A549 (cell line): ENCODE measurements around the gene ARL10. TPM values are rescaled to one million over a fixed set of nuclear protein-coding genes. Genes with fewer than 3 reads are reported as not detected.
A peak's percentile ranks its signal among the peaks of the same experiment; 100 is the strongest.

Experiments
- ATAC-seq, 2 experiments: fragments of 200-7000 bp in 1 of 2; fragments of >200 bp in 1 of 2; cut with Nextera tagmentation in 1 of 2; cut with Tn5 transposase in 1 of 2; 3 replicates each; pipeline versions ENCODE4 v1.8.0 to v1.9.1; 2018 to 2020; ENCODE audit warnings: mild to moderate bottlenecking in 1 of 2, moderate library complexity in 1 of 2
- CTCF ChIA-PET: fragments of 300-600 bp; sonication (Branson Sonifier 250); formaldehyde crosslinking; extraction: SDS; loops from one replicate; lab custom pipeline; 2021; ENCODE audit warnings: antibody characterized with exemption, inconsistent platforms; lab: Yijun Ruan, JAX
- POLR2A ChIA-PET: fragments of 350-600 bp; formaldehyde crosslinking; extraction: SDS; loops from one replicate; lab custom pipeline; 2021; ENCODE audit warnings: antibody characterized with exemption, inconsistent platforms; lab: Yijun Ruan, JAX
- DNase-seq, 2 experiments: peaks; one replicate each; pipeline versions ENCODE4 v3.0.0 to v3.0.0-alpha.2; 2011 to 2016; ENCODE audit warnings: low read depth in 1 of 2, low spot score in 1 of 2
- FAIRE-seq: peaks from 2 replicates; lab custom pipeline; 2011; peaks lifted over from hg19 to GRCh38; lab: Jason Lieb, UNC
- H3K27ac ChIP-seq, 2 experiments: fragments of >200 bp; sonication (Bioruptor Twin); formaldehyde crosslinking; 3 replicates each; pipeline ENCODE4 v1.5.1; 2016 to 2017
- H3K4me1 ChIP-seq: fragments of >200 bp; sonication (Bioruptor Twin); formaldehyde crosslinking; 3 replicates; pipeline ENCODE4 v1.6.1; 2016
- H3K4me2 ChIP-seq: fragments of >200 bp; sonication (Bioruptor Twin); formaldehyde crosslinking; 3 replicates; pipeline ENCODE4 v1.6.1; 2016
- H3K4me3 ChIP-seq: fragments of >200 bp; sonication (Bioruptor Twin); formaldehyde crosslinking; 3 replicates; pipeline ENCODE4 v1.5.1; 2016
- H3K9me3 ChIP-seq: fragments of >200 bp; sonication (Bioruptor Twin); formaldehyde crosslinking; 3 replicates; pipeline ENCODE4 v1.6.1; 2016
- CBX8 ChIP-seq: fragments of 200-600 bp; sonication (generic); IDR thresholded peaks from 2 replicates; pipeline ENCODE4 v1.6.1; 2016
- CHD2 ChIP-seq: fragments of 150-350 bp; IDR thresholded peaks from 2 replicates; pipeline ENCODE4 v1.6.1; 2014; ENCODE audit warnings: low read length; ENCODE audit not compliant: partially characterized antibody
- ESRRA ChIP-seq: fragments of 150-350 bp; IDR thresholded peaks from 2 replicates; pipeline ENCODE4 v1.6.1; 2014; ENCODE audit warnings: mild to moderate bottlenecking, low read length, borderline replicate concordance
- FOSL2 ChIP-seq, 2 experiments: fragments of 450-650 bp in 1 of 2; fragments of >200 bp in 1 of 2; sonication (Bioruptor Twin) in 1 of 2; formaldehyde crosslinking; IDR thresholded peaks; 2 replicates each; pipeline versions ENCODE4 v1.5.0 to v1.6.1; 2016 to 2020; ENCODE audit warnings: mild to moderate bottlenecking in 1 of 2, moderate library complexity in 1 of 2
- GATA3 ChIP-seq: IDR thresholded peaks from 2 replicates; pipeline ENCODE4 v1.6.1; 2012; ENCODE audit warnings: borderline replicate concordance
- HDAC2 ChIP-seq: fragments of 200-600 bp; sonication (generic); IDR thresholded peaks from 2 replicates; pipeline ENCODE4 v1.6.1; 2016
- KDM1A ChIP-seq: fragments of 200-600 bp; sonication (generic); IDR thresholded peaks from 2 replicates; pipeline ENCODE4 v1.6.1; 2016; ENCODE audit warnings: low read depth, mild to moderate bottlenecking
- KDM5A ChIP-seq: fragments of 200-600 bp; sonication (generic); IDR thresholded peaks from 2 replicates; pipeline ENCODE4 v1.6.1; 2016; ENCODE audit warnings: antibody characterized with exemption, mild to moderate bottlenecking
- MAFK ChIP-seq: fragments of 450-650 bp; IDR thresholded peaks from 2 replicates; pipeline ENCODE4 v1.6.1; 2014; ENCODE audit not compliant: partially characterized antibody
- MYC ChIP-seq: IDR thresholded peaks from 2 replicates; pipeline ENCODE4 v1.6.1; 2012; ENCODE audit warnings: mild to moderate bottlenecking, inconsistent platforms, low read length, improper control_type of control experiment, borderline replicate concordance
- POLR2A ChIP-seq: IDR thresholded peaks from 2 replicates; pipeline ENCODE4 v1.6.1; 2012; ENCODE audit warnings: mild to moderate bottlenecking, low read length
- POLR2AphosphoS2 ChIP-seq: conservative IDR thresholded peaks from 2 replicates; pipeline ENCODE4 v1.6.1; 2012; ENCODE audit warnings: low read length, improper control_type of control experiment, inconsistent platforms
- RARB ChIP-seq: fragments of 250-450 bp; sonication (Bioruptor Pico); IDR thresholded peaks from 2 replicates; pipeline ENCODE4 v1.8.0; 2021; ENCODE audit warnings: mild to moderate bottlenecking, moderate library complexity
- RCOR1 ChIP-seq: fragments of 150-350 bp; IDR thresholded peaks from 2 replicates; pipeline ENCODE4 v1.6.1; 2014; ENCODE audit warnings: antibody characterized with exemption, low read length, low read depth
- TFCP2L1 ChIP-seq: fragments of 250-450 bp; sonication (Bioruptor Pico); IDR thresholded peaks from 2 replicates; pipeline ENCODE4 v1.5.0; 2021; ENCODE audit warnings: mild to moderate bottlenecking
- TP53 ChIP-seq: fragments of 250-450 bp; sonication (Bioruptor Pico); IDR thresholded peaks from 2 replicates; pipeline ENCODE4 v1.5.0; 2021; ENCODE audit warnings: mild to moderate bottlenecking, moderate library complexity
- ZSCAN20 ChIP-seq: fragments of 250-450 bp; sonication (Bioruptor Pico); IDR thresholded peaks from 2 replicates; pipeline ENCODE4 v1.8.0; 2022; ENCODE audit warnings: mild to moderate bottlenecking, moderate library complexity
- WGBS: methylation state at CpG from one replicate; pipeline ENCODE4 v1.1.6; 2017; ENCODE audit errors: missing lambda C conversion rate; 5-methylcytosine and 5-hydroxymethylcytosine counted together
- polyA plus RNA-seq, 4 experiments: library from polyadenylated mRNA; depleted of rRNA in 3 of 4; stranded (reverse); fragments of >200 nt; fragmentation: RNase III in 1 of 4; extraction: RNeasy Plus Mini Kit Qiagen cat#74134 plus additional on column Dnase treatment in 1 of 4; gene quantifications; 2 replicates in 3 of 4; 3 replicates in 1 of 4; pipeline ENCODE4 v1.2.3, GENCODE V29; 2011 to 2017
- TF ChIP-seq, protein P1 (sequence below): IDR thresholded peaks from 2 replicates; pipeline ENCODE4 v1.6.1; 2012
- TF ChIP-seq, protein P2 (sequence below): fragments of 450-650 bp; IDR thresholded peaks from 2 replicates; pipeline ENCODE4 v1.6.1; 2014; ENCODE audit warnings: antibody characterized with exemption
- TF ChIP-seq, protein P3 (sequence below): fragments of >200 bp; sonication (Bioruptor Twin); formaldehyde crosslinking; IDR thresholded peaks from 3 replicates; pipeline ENCODE4 v1.5.1; 2016
- TF ChIP-seq, protein P4 (sequence below): fragments of 200-600 bp; sonication (generic); IDR thresholded peaks from 2 replicates; pipeline ENCODE4 v1.6.1; 2016; ENCODE audit warnings: antibody characterized with exemption, mild to moderate bottlenecking, moderate library complexity
- TF ChIP-seq, protein P5 (sequence below): fragments of 250-450 bp; sonication (Bioruptor Pico); IDR thresholded peaks from 2 replicates; pipeline ENCODE4 v1.5.0; 2021; ENCODE audit warnings: mild to moderate bottlenecking, moderate library complexity, borderline replicate concordance

Gene ARL10
- polyA plus RNA-seq, 2 of the 4 experiments (the other 2 are of a cell fraction) = 0.15 to 0.21 TPM

DNA sequence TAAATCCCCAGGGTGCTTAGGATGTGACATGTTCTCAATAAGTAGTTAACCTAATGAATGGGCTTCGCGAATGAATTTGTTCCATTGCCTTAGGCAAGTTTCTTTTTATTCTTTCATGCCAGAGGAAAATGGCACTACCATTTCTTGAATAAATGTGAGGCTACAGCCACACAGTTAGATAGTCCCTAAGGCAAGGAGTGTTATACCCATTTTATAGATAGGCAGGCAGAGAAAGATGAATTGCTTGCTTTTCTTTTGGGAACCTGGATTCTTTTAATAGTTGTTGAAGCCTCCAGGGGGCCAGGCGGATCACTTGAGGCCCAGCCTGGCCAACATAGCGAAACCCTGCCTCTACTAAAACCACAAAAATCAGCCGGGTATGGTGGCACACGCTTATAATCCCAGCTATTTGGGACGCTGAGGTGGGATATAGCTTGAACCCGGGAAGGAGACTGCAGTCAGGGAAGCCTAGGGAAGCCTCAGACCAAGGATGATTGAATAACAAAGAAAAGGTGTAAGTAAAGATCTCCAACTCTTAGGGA, 22.2 kb downstream of the ARL10 start:
- H3K27ac ChIP-seq = peak overlapping the region; percentile 89 to 94
- H3K4me1 ChIP-seq = peaks cover 16% of the 10 kb centered on the region
- 33% methylated on average over 8 of the region's 8 CpGs for WGBS
- peak overlapping the region; percentile 73 for H3K4me3 ChIP-seq
- DNase-seq = no peak
- ChIA-PET POLR2A (interaction anchor here (0.7 kb wide), 1 partner anchor 24 kb away, joined by 3 read pairs; no protein-coding TSS in a partner anchor), CTCF (no interaction called here)
- no peaks in the 10 kb centered on the region for H3K9me3 ChIP-seq
- TF ChIP-seq KDM1A (0 out of 2 replicates have a peak, but pooled peaks have one; percentile 35), ZSCAN20 (no peak)
- no peak for FAIRE-seq
- peak overlapping the region; percentile 90 for H3K4me2 ChIP-seq
- ATAC-seq = no peak

DNA sequence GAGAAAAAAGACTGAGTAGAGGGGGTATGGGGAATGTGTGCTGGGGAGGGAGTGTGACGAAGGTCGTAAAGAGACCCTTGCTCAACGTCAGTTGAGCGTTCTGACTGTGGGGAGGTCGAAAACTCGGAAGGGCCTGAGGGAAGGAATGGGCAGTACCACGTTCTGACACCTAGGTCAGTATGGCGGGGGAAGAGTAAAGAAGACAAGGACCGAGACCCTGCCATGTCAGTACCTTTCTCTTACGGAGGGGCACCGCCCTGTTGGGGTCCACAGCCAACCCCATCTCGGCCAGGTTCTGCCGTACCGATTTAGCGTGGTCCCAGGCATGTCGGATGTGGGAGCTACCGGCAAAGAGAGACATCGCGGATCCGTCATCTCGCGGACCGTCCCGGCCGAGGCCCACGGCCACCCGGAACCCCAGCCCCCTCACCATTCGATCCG, 22.7 kb downstream of the ARL10 start:
- Histone ChIP-seq H3K4me1 (peaks cover 16% of the 10 kb centered on the region), H3K27ac (peak overlapping the region; percentile 89 to 94), H3K9me3 (no peaks in the 10 kb centered on the region), H3K4me2 (peak overlapping the region; percentile 90), H3K4me3 (peak overlapping the region; percentile 73)
- ChIA-PET POLR2A (interaction anchor here (0.5 to 1.8 kb wide), 6 partner anchors 25 to 150 kb away, joined by 3 to 7 read pairs (median 3); partner anchors contain the start of genes KIAA1191 and RNF44), CTCF (no interaction called here)
- no peak for FAIRE-seq
- TF ChIP-seq, protein P1, sequence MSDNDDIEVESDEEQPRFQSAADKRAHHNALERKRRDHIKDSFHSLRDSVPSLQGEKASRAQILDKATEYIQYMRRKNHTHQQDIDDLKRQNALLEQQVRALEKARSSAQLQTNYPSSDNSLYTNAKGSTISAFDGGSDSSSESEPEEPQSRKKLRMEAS = no peak
- TF ChIP-seq, protein P2, sequence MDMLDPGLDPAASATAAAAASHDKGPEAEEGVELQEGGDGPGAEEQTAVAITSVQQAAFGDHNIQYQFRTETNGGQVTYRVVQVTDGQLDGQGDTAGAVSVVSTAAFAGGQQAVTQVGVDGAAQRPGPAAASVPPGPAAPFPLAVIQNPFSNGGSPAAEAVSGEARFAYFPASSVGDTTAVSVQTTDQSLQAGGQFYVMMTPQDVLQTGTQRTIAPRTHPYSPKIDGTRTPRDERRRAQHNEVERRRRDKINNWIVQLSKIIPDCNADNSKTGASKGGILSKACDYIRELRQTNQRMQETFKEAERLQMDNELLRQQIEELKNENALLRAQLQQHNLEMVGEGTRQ = 0 out of 2 replicates have a peak, but pooled peaks have one; percentile 3
- TF ChIP-seq TP53 (CRISPR knock-in tag) = 0 out of 2 replicates have a peak, but pooled peaks have one; percentile 10
- 1% methylated on average over 29 of the region's 29 CpGs for WGBS
- ATAC-seq = peak; percentile 14 to 38; a peak in 5 of 6 replicates
- peak; percentile 36 to 55 for DNase-seq

DNA sequence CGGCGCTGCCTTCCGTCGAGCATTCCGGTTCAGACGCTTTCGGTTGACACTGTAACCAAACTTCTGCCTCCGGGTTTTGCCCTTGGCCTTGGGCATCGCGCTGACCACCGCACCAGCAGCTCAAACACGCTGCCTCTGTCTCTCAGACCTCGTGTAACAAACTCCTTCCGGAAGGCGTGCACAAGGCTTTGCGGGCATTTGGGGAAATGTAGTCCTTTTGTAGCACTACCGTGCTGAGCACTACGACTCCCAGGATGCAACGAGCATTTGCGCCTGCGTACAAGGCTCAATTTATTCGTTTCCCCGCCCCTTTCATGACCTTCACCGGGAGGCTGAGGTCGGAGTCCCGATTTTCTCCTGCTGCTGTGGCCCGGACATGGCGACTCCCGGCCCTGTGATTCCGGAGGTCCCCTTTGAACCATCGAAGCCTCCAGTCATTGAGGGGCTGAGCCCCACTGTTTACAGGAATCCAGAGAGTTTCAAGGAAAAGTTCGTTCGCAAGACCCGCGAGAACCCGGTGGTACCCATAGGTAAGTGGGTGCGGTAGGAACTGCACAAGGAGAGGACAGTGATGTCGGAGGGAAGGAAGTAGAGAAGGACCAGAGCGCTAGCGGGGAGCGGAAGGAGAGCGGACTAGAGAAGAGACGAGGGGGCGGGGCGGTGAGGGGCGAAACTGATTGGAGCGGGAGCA, 23.3 kb downstream of the ARL10 start, which contains the start of the genes HIGD2A and NOP16:
TSS of gene HIGD2A (plus strand) at position 308 of the 691 bp plus-strand sequence. CDS start at position 377, 69 bp downstream.
TSS of gene NOP16 (minus strand) at position 155 of the 691 bp plus-strand sequence. CDS start at position 96, 59 bp downstream.
- WGBS = under 1% methylated on average over 45 of the region's 47 CpGs
- POLR2A ChIA-PET = interaction anchor here (0.5 to 1.8 kb wide), 9 partner anchors 18 to 149 kb away, joined by 3 to 7 read pairs (median 3); partner anchors contain the start of genes FAF2, KIAA1191 and RNF44
- CTCF ChIA-PET = no interaction called here
- TF ChIP-seq KDM5A (peak; percentile 80), ESRRA (peak; percentile 97), MYC (peak; percentile 98), CHD2 (peak; percentile 92), TFCP2L1 (CRISPR knock-in tag) (no peak), RCOR1 (no peak), CBX8 (no peak), HDAC2 (no peak), RARB (CRISPR knock-in tag) (no peak), POLR2A (peak; percentile 89), GATA3 (peak; percentile 54), MAFK (no peak), FOSL2 (IDR thresholded peaks at IDR 0.05) (no peak), FOSL2 (CRISPR knock-in tag; IDR thresholded peaks at IDR 0.05) (no peak), POLR2AphosphoS2 (no peak)
- TF ChIP-seq, protein P3, sequence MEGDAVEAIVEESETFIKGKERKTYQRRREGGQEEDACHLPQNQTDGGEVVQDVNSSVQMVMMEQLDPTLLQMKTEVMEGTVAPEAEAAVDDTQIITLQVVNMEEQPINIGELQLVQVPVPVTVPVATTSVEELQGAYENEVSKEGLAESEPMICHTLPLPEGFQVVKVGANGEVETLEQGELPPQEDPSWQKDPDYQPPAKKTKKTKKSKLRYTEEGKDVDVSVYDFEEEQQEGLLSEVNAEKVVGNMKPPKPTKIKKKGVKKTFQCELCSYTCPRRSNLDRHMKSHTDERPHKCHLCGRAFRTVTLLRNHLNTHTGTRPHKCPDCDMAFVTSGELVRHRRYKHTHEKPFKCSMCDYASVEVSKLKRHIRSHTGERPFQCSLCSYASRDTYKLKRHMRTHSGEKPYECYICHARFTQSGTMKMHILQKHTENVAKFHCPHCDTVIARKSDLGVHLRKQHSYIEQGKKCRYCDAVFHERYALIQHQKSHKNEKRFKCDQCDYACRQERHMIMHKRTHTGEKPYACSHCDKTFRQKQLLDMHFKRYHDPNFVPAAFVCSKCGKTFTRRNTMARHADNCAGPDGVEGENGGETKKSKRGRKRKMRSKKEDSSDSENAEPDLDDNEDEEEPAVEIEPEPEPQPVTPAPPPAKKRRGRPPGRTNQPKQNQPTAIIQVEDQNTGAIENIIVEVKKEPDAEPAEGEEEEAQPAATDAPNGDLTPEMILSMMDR = no peak
- TF ChIP-seq, protein P4, sequence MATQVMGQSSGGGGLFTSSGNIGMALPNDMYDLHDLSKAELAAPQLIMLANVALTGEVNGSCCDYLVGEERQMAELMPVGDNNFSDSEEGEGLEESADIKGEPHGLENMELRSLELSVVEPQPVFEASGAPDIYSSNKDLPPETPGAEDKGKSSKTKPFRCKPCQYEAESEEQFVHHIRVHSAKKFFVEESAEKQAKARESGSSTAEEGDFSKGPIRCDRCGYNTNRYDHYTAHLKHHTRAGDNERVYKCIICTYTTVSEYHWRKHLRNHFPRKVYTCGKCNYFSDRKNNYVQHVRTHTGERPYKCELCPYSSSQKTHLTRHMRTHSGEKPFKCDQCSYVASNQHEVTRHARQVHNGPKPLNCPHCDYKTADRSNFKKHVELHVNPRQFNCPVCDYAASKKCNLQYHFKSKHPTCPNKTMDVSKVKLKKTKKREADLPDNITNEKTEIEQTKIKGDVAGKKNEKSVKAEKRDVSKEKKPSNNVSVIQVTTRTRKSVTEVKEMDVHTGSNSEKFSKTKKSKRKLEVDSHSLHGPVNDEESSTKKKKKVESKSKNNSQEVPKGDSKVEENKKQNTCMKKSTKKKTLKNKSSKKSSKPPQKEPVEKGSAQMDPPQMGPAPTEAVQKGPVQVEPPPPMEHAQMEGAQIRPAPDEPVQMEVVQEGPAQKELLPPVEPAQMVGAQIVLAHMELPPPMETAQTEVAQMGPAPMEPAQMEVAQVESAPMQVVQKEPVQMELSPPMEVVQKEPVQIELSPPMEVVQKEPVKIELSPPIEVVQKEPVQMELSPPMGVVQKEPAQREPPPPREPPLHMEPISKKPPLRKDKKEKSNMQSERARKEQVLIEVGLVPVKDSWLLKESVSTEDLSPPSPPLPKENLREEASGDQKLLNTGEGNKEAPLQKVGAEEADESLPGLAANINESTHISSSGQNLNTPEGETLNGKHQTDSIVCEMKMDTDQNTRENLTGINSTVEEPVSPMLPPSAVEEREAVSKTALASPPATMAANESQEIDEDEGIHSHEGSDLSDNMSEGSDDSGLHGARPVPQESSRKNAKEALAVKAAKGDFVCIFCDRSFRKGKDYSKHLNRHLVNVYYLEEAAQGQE = peak; percentile 94
- TF ChIP-seq, protein P5, sequence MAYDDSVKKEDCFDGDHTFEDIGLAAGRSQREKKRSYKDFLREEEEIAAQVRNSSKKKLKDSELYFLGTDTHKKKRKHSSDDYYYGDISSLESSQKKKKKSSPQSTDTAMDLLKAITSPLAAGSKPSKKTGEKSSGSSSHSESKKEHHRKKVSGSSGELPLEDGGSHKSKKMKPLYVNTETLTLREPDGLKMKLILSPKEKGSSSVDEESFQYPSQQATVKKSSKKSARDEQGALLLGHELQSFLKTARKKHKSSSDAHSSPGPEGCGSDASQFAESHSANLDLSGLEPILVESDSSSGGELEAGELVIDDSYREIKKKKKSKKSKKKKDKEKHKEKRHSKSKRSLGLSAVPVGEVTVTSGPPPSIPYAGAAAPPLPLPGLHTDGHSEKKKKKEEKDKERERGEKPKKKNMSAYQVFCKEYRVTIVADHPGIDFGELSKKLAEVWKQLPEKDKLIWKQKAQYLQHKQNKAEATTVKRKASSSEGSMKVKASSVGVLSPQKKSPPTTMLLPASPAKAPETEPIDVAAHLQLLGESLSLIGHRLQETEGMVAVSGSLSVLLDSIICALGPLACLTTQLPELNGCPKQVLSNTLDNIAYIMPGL = no peak
- TF ChIP-seq, protein P1 = peak; percentile 99

More for the DNA sequence above, 23.3 kb downstream of the ARL10 start, which contains the start of the genes HIGD2A and NOP16:
- ATAC-seq = peak; percentile 93 to 94
- no peaks in the 10 kb centered on the region for H3K9me3 ChIP-seq
- H3K4me3 ChIP-seq = peak within 1 kb of the TSS; percentile 73
- H3K4me1 ChIP-seq = peaks cover 16% of the 10 kb centered on the region
- H3K27ac ChIP-seq = peak within 1 kb of the TSS; percentile 89 to 94
- FAIRE-seq = peak; percentile 94
- H3K4me2 ChIP-seq = peak within 1 kb of the TSS; percentile 90
- DNase-seq = peak; percentile 99
